ENCODE results near the gene LANCL3. TPM values are rescaled to one million over a fixed set of nuclear protein-coding genes. Genes with fewer than 3 reads are reported as not detected.
"Not testable (repeated sequence)": the region's sequence is repeated elsewhere in the genome, so short reads cannot be mapped to it uniquely, and the experiment has no call there.

Gene LANCL3
- total RNA-seq = 1.2 TPM

DNA sequence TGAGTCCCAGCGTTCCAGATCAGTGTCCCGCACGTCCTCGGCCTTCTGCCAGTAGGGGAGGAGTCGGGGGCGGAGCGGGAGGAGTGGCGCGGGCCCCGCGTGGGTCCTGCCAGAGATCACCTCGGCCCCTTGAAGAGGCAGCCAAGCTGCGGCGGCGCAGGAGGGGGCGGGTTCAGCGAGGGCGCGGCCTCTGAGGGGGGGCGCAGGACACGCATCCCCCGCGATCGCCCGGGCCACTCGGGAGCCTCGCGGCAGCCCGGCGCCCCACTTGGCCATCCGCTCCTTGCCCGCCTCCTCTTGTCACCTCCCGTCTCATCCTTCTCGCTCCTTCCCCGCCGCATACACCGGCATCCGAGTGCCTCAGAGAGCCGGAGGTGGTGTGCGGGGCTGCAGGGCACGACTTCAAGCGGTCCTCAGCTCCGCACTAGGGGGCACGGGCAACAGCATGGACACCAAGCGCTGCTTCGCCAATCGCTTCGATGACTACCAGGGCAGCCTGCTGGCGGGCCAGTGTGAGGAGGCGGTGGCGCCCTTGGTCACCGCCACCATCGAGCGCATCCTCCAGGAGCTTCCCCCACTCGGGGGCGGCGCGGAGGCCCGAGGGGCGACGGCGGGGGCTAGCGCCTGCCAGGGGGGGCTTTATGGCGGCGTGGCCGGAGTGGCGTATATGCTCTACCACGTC lies at the start of gene LANCL3:
Gene LANCL3, plus strand, starts transcription at position 236 of the 682 bp plus-strand sequence. Its CDS starts 210 bp downstream, at position 446.
- not testable (repeated sequence) for H3K9me3 ChIP-seq (ENCODE audit: low read depth, low read length); H3K4me3 ChIP-seq (ENCODE audit: low read length); H3K27me3 ChIP-seq (ENCODE audit: insufficient read depth, low read length); H3K4me1 ChIP-seq (ENCODE audit: insufficient read depth, low read length)

DNA sequence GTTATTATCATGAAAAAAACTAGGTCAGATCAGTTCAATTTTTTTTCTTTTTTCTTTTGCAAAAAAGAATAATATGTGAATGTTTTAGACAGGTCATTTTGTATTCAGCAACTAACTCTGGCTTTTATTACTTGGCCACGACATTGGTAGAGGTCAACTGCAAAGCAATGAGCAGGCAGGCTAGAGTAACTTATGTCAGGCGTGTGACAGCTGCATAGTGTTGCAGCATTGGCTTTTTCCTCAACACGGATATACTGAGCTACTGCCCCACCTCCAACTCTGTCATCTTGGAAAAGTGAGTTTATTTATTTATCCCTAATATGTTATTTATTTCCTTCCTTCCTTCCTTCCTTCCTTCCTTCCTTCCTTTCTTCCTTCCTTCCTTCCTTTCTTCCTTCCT lies 47.8 kb upstream of the LANCL3 start:
- H3K27me3 ChIP-seq (ENCODE audit: insufficient read depth, low read length); H3K9me3 ChIP-seq (ENCODE audit: low read depth, low read length); H3K4me3 ChIP-seq (ENCODE audit: low read length); H3K4me1 ChIP-seq (ENCODE audit: insufficient read depth, low read length): not testable (repeated sequence)

DNA sequence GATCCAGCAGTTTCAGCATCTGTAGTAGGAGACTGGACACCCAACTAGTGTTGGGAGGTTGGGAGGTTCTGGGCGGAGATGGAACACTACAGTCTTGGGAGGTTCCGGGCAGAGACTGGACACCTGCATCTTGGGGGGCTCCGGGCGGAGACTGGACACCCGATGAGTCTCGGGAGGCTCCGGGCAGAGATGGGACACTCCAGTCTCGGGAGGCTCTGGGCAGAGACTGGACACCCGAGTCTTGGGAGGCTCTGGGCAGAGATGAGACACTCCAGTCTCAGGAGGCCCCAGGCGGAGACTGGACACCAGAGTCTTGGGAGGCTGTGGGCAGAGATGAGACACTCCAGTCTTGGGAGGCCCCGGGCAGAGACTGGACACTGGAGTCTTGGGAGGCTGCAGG lies 29.5 kb upstream of the LANCL3 start:
- Histone ChIP-seq H3K4me1 (ENCODE audit: insufficient read depth, low read length) (no peaks in the 10 kb centered on the region), H3K4me3 (ENCODE audit: low read length) (no peak overlapping the region), H3K9me3 (ENCODE audit: low read depth, low read length) (no peaks in the 10 kb centered on the region), H3K27me3 (ENCODE audit: insufficient read depth, low read length) (no peaks in the 10 kb centered on the region)

DNA sequence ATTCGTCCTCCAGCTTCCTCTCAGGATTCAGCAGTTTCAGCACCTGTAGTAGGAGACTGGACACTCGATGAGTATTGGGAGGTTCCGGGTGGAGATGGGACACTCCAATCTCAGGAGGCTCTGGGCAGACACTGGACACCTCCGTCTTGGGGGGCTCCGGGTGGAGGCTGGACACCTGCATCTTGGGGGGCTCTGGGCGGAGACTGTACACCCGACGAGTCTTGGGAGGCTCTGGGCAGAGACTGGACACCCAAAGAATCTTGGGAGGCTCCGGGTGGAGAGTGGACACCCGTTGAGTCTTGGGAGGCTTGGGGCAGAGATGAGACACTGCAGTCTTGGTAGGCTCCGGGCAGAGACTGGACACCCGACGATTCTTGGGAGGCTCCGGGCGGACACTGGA lies 28.7 kb upstream of the LANCL3 start:
- H3K27me3 ChIP-seq (ENCODE audit: insufficient read depth, low read length) = no peaks in the 10 kb centered on the region
- no peaks in the 10 kb centered on the region for H3K4me1 ChIP-seq (ENCODE audit: insufficient read depth, low read length)
- no peak overlapping the region for H3K4me3 ChIP-seq (ENCODE audit: low read length)
- H3K9me3 ChIP-seq (ENCODE audit: low read depth, low read length) = no peaks in the 10 kb centered on the region

DNA sequence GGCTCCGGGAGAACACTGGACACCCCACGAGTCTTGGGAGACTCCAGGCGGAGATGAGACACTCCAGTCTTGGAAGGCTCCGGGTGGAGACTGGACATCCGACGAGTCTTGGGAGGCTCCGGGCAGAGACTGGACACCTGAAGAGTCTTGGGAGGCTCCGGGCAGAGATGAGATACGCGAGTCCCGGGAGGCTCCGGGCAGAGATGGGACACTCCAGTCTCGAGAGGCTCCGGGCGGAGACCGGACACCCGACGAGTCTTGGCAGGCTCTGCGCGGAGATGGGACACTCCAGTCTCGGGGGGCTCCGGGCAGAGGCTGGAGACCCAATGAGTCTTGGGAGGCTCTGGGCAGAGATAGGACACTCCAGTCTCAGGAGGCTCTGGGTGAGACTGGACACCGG lies 28.1 kb upstream of the LANCL3 start:
- no peaks in the 10 kb centered on the region for H3K4me1 ChIP-seq (ENCODE audit: insufficient read depth, low read length)
- no peaks in the 10 kb centered on the region for H3K9me3 ChIP-seq (ENCODE audit: low read depth, low read length)
- H3K27me3 ChIP-seq (ENCODE audit: insufficient read depth, low read length) = no peaks in the 10 kb centered on the region
- H3K4me3 ChIP-seq (ENCODE audit: low read length) = no peak overlapping the region

DNA sequence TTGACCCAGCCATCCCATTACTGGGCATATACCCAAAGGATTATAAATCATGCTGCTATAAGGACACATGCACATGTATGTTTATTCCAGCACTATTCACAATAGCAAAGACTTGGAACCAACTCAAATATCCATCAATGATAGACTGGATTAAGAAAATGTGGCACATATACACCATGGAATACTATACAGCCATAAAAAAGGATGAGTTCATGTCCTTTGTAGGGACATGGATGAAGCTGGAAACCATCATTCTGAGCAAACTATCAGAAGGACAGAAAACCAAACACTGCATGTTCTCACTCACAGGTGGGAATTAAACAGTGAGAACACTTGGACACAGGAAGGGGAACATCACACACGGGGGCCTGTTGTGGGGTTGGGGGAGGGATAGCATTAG lies 26.9 kb upstream of the LANCL3 start:
- H3K9me3 ChIP-seq (ENCODE audit: low read depth, low read length); H3K27me3 ChIP-seq (ENCODE audit: insufficient read depth, low read length); H3K4me3 ChIP-seq (ENCODE audit: low read length); H3K4me1 ChIP-seq (ENCODE audit: insufficient read depth, low read length): not testable (repeated sequence)

DNA sequence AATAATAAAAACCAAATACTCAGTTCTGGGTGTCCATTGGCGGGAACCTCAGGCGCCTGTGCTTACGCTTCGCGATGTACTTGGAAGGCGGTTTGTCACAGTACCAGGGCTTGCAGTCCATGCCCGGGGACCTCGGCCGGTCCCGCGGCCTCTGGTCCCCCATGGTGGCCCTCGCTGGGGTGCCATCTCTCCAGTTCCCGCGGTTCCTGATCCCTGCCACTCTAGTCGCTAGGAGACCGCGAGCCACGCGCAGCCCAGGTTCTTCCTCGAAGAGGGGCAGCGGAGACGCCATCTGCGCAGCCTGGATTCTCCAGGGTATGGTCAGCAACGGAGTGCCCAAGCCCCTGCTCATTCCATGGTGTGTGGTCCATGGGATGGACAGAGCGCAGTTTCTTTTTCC lies 26.4 kb upstream of the LANCL3 start:
- Histone ChIP-seq H3K4me1 (ENCODE audit: insufficient read depth, low read length) (no peaks in the 10 kb centered on the region), H3K27me3 (ENCODE audit: insufficient read depth, low read length) (no peaks in the 10 kb centered on the region), H3K4me3 (ENCODE audit: low read length) (no peak overlapping the region), H3K9me3 (ENCODE audit: low read depth, low read length) (no peaks in the 10 kb centered on the region)

DNA sequence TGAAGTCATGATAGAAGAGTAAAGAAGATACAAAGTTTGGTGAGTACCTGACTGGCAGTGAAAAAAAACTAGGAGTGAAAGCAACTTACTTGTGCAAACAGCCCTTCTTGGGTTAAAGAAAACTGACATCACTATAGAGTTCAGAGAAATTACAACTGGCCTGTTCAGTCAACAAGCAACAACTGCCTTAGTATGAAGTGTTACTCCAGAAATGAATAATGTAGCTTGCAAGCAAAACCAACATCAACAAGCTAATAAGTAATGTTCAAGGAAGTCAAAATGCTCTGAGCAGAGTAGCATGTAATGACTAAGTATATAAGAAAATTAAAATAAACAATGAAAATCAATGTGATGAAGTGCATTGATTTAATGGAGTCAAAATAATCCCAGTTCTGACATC lies 21.8 kb upstream of the LANCL3 start:
- H3K4me1 ChIP-seq (ENCODE audit: insufficient read depth, low read length); H3K27me3 ChIP-seq (ENCODE audit: insufficient read depth, low read length); H3K9me3 ChIP-seq (ENCODE audit: low read depth, low read length); H3K4me3 ChIP-seq (ENCODE audit: low read length): not testable (repeated sequence)

DNA sequence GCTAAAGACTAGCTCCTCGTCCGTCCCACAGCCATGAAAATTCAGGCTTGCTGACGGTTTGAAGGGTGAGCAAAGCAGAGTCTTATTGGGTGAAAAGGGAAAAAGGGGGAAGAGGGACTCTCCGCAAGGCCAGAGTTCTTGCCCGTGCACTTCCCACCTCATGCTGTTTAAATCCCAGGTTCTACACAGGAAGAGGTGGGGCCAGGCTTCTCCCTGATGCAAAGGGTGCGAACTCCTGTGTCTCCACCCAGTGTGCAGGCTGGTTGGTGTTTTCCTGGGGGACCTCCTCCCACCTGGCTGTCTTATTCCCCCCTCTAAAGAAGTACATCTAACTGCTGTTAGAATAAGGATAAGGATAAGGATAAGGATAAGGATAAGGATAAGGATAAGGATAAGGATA lies 18.0 kb upstream of the LANCL3 start:
- no peaks in the 10 kb centered on the region for H3K4me1 ChIP-seq (ENCODE audit: insufficient read depth, low read length)

DNA sequence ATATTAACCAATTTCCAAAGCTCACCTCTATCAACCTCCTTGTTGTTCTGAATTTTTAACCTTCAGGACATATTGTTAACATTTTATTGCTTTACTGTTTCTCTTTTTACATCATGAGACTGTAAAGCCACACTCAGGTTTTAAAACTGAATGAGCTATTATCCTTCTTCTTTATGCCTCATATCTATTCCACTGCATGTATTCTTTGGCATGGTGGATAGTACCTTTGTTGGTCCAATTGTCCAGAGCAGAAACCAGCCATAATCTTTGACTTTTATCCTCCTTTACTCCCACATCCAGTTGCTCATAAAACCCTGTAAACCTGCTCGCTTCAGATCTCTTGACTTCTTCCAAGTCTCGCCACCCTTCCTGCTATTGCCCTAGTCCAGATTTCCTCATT lies 6.2 kb upstream of the LANCL3 start:
- not testable (repeated sequence) for H3K27me3 ChIP-seq (ENCODE audit: insufficient read depth, low read length); H3K4me3 ChIP-seq (ENCODE audit: low read length); H3K4me1 ChIP-seq (ENCODE audit: insufficient read depth, low read length); H3K9me3 ChIP-seq (ENCODE audit: low read depth, low read length)

More for the DNA sequence above, 18.0 kb upstream of the LANCL3 start:
- H3K4me3 ChIP-seq (ENCODE audit: low read length) = no peak overlapping the region
- H3K27me3 ChIP-seq (ENCODE audit: insufficient read depth, low read length) = no peaks in the 10 kb centered on the region
- no peaks in the 10 kb centered on the region for H3K9me3 ChIP-seq (ENCODE audit: low read depth, low read length)

DNA sequence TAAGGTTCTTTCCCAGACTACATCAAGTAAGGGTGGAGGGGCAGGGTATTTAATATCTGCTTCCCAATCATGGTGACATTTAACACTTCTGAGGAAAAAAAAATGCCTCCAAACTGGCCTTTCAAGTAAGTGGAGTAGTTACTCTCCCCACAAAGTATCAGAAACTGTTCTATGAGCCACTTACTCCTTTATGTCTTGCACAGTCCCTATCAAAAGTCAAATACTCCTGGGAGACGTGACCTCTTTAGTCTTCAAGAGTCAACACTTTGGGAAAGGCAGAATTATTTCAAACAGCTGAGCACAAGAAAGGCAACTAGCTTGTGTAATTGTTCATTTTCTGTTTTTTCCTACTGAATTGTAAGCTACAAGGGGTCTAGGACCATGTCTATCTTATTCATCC lies 1.1 kb upstream of the LANCL3 start:
- H3K9me3 ChIP-seq (ENCODE audit: low read depth, low read length); H3K4me1 ChIP-seq (ENCODE audit: insufficient read depth, low read length); H3K4me3 ChIP-seq (ENCODE audit: low read length); H3K27me3 ChIP-seq (ENCODE audit: insufficient read depth, low read length): not testable (repeated sequence)

DNA sequence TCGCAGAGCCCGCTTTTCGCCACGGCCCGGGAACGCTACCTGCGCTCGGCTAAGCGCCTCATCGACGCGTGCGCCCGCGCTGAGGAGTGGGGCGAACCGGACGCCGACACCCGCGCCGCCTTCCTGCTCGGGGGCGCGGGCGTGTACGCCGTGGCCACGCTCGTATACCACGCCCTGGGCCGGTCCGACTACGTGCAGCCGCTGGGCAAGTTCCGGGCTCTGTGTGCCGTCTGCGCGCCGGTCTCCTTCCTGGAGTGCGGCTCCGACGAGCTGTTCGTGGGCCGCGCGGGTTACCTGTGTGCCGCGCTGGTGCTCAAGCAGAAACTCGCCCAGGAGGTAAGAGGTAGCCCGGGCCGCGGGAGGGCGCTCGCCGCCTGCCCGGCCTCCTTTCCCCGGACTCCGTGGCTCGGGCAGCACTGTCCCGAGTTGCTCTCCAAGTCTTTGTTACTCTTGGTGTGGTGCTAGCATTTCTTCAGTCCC lies 687 bp downstream of the LANCL3 start:
- H3K27me3 ChIP-seq (ENCODE audit: insufficient read depth, low read length); H3K4me1 ChIP-seq (ENCODE audit: insufficient read depth, low read length); H3K4me3 ChIP-seq (ENCODE audit: low read length); H3K9me3 ChIP-seq (ENCODE audit: low read depth, low read length): not testable (repeated sequence)

DNA sequence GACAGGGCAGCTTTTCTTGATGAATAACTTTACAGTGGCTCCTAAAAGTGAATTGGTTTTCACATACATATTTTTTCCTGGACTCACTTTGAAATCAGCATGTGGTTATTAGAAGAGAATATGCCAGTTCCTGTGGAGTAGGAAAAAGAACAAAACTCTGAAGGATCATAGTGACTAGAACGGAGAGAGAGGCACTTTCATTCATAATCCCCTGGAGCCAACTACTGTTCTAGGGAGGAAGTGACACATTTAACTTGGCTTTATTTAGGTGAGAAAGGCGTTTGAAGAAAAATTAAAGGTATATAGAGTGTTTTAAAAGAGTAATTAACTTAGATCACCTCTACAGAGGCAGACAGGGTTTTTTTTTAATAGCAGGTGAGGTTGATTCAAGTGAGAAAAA lies 1.7 kb downstream of the LANCL3 start:
- not testable (repeated sequence) for H3K27me3 ChIP-seq (ENCODE audit: insufficient read depth, low read length); H3K4me3 ChIP-seq (ENCODE audit: low read length); H3K9me3 ChIP-seq (ENCODE audit: low read depth, low read length); H3K4me1 ChIP-seq (ENCODE audit: insufficient read depth, low read length)

DNA sequence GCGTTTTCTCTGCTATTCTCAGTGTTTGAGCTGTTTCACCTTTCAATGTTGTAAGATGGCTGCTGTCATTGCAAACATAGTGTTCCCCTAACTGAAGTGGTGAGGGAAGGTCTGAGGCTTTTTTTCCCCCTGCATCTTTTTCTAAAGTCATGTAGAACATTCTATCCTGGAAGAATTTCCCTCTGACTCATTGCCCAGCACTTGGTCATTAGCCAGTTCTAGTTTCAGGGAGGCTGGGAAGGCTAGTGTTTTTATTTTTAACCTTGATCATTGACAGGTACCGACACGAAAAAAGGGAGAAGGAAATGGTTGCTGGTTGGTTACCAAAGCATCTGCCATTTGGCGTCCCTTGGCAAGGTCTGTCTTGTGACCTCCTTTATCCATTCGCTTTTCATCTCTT lies 6.6 kb downstream of the LANCL3 start:
- H3K4me1 ChIP-seq (ENCODE audit: insufficient read depth, low read length) = no peaks in the 10 kb centered on the region
- no peaks in the 10 kb centered on the region for H3K27me3 ChIP-seq (ENCODE audit: insufficient read depth, low read length)
- H3K9me3 ChIP-seq (ENCODE audit: low read depth, low read length) = no peaks in the 10 kb centered on the region
- H3K4me3 ChIP-seq (ENCODE audit: low read length) = no peak overlapping the region

DNA sequence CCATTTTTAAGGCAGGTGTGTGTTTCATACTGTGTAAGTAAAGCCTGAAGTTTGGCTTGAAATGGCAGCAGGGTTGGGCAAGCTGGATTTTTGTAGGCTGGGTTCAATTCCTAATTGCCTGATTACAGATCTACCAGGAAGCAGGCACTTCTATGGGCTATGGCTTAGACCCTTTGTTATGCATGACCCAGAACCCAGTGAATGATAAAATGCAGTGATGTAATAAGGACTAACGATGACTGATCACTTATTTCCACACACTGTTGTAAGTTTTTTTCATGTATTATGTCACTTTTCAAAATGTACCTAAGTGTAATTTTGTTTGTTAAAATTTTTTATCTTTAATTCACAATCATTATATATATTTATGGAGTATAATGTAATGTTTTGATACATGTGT lies 8.6 kb downstream of the LANCL3 start:
- no peaks in the 10 kb centered on the region for H3K9me3 ChIP-seq (ENCODE audit: low read depth, low read length)
- H3K27me3 ChIP-seq (ENCODE audit: insufficient read depth, low read length) = no peaks in the 10 kb centered on the region
- H3K4me3 ChIP-seq (ENCODE audit: low read length) = no peak overlapping the region
- H3K4me1 ChIP-seq (ENCODE audit: insufficient read depth, low read length) = no peaks in the 10 kb centered on the region

DNA sequence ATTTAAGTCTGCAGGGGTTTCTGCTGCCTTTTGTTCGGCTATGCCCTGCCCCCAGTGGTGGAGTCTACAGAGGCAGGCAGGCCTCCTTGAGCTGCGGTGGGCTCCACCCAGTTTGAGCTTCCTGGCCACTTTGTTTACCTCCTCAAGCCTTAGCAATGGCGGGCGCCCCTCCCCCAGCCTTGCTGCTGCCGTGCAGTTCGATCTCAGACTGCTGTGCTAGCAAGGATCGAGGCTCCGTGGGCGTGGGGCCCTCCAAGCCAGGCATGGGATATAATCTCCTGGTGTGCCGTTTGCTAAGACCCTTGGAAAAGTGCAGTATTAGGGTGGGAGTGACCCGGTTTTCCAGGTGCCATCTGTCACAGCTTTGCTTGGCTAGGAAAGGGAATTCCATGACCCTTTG lies 15.9 kb downstream of the LANCL3 start:
- not testable (repeated sequence) for H3K4me3 ChIP-seq (ENCODE audit: low read length); H3K4me1 ChIP-seq (ENCODE audit: insufficient read depth, low read length); H3K27me3 ChIP-seq (ENCODE audit: insufficient read depth, low read length); H3K9me3 ChIP-seq (ENCODE audit: low read depth, low read length)

Data from mononuclear cell (primary cell).